GM18870 (cell line): ENCODE measurements around the gene RGS11.
"Not testable (repeated sequence)": the region's sequence is repeated elsewhere in the genome, so short reads cannot be mapped to it uniquely, and the experiment has no call there.

Experiments used
- ATAC-seq: cut with Tn5 transposase; IDR thresholded peaks from one replicate; pipeline ENCODE4 v1.9.1; 2021; ENCODE audit warnings: moderate library complexity; ENCODE audit not compliant: unreplicated experiment

Gene RGS11

GRCh38 chr16:234468-235305, 41.1 kb downstream of the RGS11 start, which contains the start of gene FAM234A:
TSS of gene FAM234A (plus strand) at chr16:234821. CDS start at chr16:254414, 19,593 bp downstream.
- peak; percentile 86 for ATAC-seq

- no peak for ATAC-seq
These were observed 44.8 kb downstream of the RGS11 start for GRCh38 chr16:230949-231348.

- ATAC-seq = not testable (repeated sequence)
These were observed 45.4 kb downstream of the RGS11 start for GRCh38 chr16:230351-230750.

- ATAC-seq = no peak
These were observed 45.9 kb downstream of the RGS11 start for GRCh38 chr16:229731-230281.

GRCh38 chr16:228852-229730, 46.7 kb downstream of the RGS11 start, which contains the start of gene LUC7L:
TSS of gene LUC7L (minus strand) at chr16:229449. CDS start at chr16:229339, 110 bp downstream.
- peak; percentile 51 for ATAC-seq

GRCh38 chr16:228151-228851, 47.4 kb downstream of the RGS11 start:
- no peak for ATAC-seq

GRCh38 chr16:220021-220420, 55.7 kb downstream of the RGS11 start:
- ATAC-seq = no peak
